HG03159 (cell line): ENCODE data around the gene DHRS1.

ENCODE experiments used
- ATAC-seq: cut with Tn5 transposase; IDR thresholded peaks from one replicate; pipeline ENCODE4 v1.9.1; 2021; ENCODE audit warnings: mild to moderate bottlenecking, moderate library complexity; ENCODE audit not compliant: unreplicated experiment

DHRS1 gene

DNA sequence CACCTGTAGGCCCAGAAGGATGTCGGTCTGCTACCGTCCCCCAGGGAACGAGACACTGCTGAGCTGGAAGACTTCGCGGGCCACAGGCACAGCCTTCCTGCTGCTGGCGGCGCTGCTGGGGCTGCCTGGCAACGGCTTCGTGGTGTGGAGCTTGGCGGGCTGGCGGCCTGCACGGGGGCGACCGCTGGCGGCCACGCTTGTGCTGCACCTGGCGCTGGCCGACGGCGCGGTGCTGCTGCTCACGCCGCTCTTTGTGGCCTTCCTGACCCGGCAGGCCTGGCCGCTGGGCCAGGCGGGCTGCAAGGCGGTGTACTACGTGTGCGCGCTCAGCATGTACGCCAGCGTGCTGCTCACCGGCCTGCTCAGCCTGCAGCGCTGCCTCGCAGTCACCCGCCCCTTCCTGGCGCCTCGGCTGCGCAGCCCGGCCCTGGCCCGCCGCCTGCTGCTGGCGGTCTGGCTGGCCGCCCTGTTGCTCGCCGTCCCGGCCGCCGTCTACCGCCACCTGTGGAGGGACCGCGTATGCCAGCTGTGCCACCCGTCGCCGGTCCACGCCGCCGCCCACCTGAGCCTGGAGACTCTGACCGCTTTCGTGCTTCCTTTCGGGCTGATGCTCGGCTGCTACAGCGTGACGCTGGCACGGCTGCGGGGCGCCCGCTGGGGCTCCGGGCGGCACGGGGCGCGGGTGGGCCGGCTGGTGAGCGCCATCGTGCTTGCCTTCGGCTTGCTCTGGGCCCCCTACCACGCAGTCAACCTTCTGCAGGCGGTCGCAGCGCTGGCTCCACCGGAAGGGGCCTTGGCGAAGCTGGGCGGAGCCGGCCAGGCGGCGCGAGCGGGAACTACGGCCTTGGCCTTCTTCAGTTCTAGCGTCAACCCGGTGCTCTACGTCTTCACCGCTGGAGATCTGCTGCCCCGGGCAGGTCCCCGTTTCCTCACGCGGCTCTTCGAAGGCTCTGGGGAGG lies 11.3 kb upstream of the DHRS1 start, which contains the start of gene LTB4R:
Gene LTB4R, plus strand, starts transcription at position 857 of the 959 bp plus-strand sequence. CDS start 4,150 bp downstream, outside the sequence.
- ATAC-seq = peak; percentile 61

DNA sequence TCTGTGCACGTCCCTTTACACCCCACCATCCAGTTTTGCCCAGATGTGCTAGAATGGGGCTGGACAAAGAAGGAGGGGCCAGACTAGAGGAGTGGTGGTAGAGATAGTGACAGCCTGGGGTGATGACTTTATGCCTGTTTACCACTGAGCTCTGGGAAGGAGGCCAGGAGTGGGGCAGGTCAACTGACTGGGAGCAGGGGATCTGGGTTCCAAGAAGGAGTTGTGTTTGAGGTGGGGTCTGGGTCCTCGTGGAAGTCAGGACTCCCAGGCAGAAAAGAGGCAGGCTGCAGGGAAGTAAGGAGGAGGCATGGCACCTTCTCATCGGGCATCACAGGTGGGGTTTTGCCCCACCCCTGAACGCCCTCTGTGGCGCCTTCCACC lies 10.7 kb upstream of the DHRS1 start:
- ATAC-seq = no peak

DNA sequence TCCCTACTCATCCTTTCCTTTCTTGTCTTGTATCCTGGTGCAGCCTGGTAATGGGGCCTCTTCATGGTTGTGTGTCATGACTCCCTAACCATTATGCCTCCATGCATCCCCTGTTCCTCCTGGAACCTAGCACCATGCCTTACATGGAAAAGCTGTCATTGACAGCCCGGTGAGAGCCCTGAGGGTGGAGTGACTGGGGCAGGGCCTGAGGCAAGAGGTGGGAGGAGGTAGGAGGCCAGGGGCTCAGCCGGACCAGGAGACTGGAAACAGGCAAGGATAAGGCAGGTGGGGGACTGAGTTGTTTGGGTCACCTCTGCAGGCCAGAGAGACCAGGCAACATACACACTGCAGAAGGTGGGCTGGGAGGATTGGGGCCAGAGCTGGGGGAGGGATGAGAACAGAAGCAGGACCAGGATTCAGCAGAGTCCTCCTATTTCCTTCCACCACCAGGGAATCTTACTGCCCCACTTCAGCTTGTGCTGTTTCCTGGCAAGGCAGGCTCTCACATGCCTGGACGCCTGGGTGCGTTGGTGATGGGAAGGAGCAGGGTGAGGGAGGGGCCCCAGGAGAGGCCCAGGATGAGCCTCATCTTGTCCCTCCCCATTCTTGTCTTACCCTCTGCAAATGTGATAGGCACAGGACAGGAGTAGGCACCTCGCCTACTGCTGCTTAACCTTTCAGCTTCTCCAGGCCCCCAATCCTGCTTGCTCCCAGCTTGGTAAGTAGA lies 10.1 kb upstream of the DHRS1 start, which contains the start of gene LTB4R2:
Gene LTB4R2, plus strand, starts transcription at position 603 of the 727 bp plus-strand sequence. CDS start 525 bp downstream, outside the sequence.
- ATAC-seq = no peak

DNA sequence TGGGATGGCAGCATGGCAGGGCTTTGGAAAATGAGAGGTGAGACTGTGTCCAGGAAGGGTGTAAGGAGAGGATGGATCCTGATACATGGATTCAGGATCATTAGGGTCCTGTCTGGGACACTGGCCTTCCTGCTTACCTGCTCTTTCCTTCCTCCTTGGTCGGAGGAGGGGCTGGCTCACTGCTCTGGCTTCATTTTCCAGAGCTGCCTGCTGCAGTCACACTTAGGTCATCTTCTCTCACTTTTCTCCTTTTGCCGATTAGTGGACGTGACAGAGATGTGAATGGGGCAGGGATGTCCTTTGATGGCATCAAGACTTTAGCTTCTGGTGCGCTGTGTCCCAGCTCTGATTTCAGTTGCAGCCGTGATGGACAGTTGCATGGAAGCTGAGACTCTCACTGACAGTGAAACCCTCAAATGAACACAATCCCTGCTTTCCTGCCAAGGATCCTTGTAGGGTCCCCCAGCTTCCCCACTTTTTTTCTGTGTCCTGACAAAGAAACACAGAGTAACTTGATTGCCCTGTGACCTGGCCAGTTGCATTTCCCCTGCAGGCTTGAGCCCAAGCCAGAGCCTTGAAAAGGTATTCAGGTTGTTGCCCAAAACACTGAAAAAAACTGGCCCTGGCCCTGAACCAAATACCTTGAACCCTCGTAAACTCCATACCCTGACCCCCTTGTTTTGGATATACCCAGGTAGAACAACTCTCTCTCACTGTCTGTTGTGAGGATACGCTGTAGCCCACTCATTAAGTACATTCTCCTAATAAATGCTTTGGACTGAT lies 9.0 kb upstream of the DHRS1 start:
- ATAC-seq = no peak

DNA sequence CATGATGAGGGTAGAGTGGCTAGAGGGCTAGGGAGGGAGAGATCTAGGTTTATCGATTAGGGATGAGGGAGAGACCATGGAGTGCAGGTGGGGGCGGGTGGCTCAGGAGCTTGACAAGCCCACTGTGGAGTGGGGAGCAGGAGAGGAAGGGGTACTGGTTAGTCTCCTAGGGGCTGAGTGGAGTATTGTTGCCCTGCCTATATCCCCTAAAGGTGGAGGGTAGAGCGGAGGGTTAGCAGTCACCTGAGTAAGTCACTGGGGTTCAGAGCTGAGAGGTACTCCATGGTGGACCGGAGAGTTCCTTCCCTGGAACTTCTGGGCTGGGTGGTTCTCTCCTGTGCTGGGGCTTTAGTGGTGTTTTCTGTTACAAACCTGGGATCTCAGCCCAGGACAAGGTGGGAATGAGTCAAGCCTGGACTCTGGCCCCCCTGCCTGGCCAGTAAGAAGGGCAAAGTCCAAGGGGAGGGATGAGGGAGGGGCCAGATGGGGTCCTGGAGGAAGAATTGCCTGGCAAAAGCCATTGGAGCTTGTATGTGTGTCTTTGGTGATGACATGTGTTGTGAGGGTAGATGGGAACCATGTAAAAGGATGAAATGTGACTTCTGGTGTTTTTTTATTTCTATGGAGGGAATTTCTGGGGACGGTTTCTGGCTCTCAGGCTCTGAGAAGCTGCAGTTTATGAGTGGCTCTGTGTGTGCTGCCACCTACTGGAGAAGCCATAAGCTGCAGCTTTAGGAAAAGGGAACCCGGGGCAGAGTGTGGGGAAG lies 8.2 kb upstream of the DHRS1 start, which contains the start of gene CIDEB:
Gene CIDEB, minus strand, starts transcription at position 403 of the 767 bp plus-strand sequence. Its CDS starts 119 bp downstream, at position 284.
- no peak for ATAC-seq

DNA sequence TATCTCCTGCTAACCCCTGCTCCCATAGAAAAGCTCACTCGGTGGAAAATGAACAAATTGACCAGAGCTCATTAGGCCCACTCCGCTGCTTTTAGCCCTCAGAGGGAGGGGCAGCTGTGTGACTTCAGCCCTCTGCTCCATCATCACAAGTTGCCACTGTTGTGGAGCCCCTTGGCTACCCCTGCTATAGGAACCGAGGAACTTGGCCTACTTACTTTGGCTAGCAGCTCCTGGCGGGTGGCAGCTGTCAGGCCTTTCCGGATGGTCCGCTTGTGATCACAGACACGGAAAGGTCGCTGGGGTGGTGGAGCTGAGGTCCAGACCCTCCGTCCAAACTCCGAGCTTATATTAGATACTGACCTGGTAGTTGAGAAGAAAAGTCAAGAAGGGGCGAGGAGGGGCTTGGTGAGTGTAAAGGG lies 7.6 kb upstream of the DHRS1 start:
- no peak for ATAC-seq

DNA sequence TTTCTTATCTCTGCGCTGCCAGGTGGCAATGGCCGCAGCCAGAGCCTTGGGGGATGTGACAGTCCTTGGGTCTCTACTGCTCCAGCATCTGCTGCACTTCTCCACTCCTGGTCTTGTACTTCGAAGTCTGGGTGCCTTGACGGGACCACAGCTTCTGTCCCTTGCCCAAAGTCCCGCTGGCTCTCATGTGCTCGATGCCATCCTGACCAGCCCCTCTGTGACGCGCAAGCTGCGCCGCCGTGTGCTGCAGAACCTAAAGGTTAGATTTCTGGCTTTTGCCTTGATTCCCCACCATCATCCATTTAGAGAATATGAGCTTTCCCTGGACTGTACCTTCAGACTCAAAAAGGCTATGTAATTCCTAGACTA lies 4.4 kb upstream of the DHRS1 start:
- ATAC-seq = no peak

DNA sequence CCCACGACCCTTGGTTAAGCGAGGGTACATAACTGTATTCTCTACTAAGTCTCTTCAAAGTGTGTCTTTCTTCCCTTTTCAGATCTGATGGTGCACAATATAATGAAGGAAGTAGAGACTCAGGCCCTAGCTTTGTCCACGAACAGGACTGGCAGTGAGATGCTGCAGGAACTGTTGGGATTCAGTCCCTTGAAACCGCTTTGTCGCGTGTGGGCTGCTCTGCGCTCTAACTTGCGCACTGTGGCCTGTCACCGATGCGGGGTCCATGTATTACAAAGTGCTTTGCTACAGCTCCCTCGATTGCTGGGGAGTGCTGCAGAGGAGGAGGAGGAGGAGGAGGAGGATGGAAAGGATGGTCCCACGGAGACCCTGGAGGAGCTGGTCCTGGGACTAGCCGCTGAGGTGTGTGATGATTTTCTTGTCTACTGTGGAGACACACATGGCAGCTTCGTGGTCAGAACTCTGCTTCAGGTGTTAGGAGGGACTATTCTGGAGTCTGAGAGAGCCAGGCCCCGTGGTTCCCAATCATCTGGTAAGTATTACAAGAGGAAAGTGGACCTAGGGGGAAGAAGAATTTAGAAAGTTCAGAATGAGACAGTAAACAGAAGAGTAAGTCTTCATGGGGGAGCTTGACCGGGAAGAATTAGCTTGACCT lies 873 bp upstream of the DHRS1 start:
- no peak for ATAC-seq

DNA sequence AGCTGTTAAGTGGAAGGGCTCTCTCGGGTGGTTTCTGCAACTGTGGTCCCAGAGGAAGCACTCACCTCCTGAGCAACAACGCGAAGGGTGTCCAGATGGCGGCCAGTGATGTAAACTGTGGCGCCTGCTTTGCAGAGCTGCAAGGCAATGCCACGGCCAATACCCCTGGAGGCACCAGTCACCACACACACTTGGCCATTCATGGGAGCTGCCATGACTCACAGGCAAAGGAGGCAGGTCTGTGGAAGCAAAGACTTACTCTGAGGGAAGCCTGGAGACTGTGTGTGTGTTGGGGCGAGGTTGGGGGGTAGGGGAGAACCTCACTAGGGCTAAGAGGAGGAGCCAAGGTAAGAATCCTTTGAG lies 707 bp downstream of the DHRS1 start:
- ATAC-seq = no peak

DNA sequence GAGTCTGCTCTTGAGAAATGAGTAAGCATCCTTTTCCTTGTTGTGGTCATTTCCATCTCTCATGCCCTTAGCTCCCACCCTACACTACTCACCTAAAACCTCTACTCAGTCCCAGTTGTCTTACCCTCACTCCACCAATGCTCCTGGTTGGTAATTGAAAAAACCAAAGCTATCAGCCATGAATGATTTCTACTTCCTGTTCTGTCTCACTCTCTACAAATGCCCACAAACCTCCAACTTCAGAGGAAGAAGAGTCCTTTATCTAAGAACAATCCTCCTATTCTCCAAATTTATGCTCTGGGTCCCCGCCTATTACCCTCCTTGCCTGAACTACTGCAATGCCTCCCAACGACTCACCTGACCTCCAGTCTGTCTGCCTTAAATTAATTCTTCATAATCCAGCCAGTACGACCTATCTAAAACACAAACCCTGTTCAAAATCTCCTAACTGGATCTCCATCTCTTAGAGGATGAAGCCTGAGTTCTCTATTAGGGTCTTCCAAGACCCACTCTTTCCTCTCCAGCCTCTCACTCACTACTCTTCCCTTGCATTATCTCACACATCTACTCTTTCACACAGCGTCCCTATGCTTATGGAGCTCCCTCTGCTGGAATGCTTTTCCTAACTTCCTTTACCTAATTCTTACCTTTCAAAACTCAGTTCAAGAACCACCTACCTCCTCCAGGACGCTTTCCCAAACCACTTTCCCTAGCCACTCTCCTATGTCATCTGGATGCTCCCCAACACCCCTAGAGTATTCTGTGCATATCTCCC lies 2.2 kb downstream of the DHRS1 start:
- ATAC-seq = peak; percentile 5

DNA sequence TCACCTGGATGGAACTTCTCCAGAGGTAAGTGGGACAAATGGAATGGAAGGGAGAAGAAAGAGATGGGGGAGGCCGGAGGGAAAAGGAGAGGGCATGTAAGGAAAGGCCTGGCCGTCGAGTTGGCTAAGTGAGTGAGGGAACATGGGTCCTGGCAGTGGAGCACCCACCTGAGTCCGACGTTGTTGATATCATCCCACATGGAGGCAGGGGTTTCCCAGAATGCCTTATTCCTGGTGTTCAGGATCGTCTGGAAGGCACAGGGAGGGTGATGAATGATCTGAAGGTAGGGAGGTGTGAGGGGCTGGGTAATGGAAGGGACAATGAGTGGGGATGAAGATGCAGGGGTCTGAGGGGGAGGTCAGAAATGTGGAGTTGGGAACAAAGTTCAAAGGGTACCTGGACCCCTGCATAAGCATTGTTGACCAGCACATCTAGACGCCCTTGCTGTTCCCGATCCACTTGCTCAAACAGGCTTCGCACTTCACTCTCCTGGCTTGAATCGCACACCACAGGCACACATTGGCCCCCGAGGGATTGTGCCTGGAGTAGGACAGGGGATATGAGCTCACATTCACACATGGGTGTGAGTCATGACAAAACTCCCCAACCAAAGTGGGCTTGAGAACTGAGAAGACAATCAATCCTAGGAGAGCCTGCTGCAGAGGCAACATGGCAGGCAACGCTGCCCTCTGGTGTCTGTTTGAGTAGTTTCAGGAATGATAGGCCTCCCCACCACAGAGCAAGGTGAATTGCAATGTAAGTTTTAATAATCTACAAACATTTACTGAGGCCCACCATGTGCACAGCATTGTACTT lies 3.0 kb downstream of the DHRS1 start:
- peak; percentile 47 for ATAC-seq

DNA sequence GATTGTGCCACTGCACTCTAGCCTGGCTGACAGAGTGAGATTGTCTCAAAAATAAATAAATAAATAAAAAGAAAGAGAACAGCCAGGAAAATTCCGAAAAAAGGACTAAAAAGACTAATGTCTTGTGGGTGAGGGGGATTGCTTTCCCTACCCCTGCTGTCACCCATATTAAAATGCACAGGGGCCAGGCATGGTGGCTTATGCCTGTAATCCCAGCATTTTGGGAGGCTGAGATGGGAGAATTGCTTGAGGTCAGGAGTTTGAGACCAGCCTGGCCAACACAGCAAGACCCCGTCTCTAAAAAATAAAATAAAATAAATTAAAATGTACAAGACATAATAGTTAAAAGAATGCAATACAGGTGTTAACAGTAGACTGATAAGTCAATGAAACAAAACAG lies 6.1 kb downstream of the DHRS1 start:
- ATAC-seq = no peak

DNA sequence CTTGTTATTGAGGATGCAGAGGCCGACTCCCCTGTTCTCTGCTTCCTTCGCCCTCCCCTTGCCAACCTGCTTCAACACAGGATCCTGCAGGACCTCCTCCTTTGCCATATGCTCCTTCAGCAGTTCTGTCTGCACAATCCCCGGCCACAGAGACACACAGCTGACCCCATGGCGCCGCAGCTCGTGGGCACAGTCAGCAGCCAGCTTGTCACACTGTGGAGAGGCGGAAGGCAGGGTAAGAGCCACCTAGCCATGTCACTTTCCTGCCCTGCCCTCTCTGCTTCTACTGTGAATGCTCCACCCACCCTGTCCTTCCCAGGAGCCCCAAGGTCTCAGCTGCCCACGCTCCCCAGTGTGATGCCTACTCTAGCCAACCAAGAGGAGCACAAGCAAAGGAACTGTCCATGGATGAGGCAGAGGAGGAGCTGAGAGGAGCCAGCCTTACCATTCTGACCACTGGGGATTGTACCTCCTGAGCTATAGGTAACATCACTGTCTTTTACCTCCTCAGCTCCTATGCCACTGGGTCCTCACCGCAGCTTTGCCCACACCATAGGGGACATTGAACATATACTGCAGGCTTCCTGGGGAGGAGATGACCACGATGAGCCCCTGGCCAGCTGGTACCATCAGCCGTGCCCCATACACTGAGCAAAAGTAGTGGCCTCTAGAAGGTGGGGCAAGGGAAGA lies 7.3 kb downstream of the DHRS1 start:
- no peak for ATAC-seq

DNA sequence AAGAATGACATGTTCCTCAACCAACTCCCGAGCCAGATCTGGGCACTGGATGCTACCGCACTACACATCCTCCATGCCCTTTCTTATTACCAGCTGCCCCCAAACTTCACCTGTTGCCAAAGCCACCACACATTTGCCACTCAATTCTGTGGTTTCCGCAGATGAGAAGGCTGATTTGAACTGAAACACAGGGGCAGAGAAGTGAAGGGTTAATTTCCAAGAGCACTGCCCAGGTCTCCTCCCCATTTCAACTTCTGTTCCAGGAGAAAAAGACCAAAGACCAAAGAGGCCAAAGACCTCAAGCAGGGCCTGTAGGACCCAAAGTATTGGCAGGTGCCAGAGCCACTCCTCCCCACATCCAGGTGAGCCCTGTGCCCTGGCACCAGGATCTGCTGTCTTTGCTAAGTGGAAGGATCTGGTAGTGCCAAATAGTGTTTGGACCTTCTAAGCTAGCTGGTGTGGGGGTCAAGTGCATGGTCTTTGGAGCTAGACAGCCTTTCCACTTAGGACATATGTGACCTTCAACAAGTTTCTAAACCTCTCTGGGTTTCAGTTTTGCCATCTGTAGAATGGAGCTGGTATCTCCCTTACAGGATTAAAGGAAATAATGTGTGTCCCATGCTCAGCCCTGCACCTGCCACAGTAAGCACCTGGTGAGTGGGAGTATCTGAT lies 8.0 kb downstream of the DHRS1 start:
- no peak for ATAC-seq

DNA sequence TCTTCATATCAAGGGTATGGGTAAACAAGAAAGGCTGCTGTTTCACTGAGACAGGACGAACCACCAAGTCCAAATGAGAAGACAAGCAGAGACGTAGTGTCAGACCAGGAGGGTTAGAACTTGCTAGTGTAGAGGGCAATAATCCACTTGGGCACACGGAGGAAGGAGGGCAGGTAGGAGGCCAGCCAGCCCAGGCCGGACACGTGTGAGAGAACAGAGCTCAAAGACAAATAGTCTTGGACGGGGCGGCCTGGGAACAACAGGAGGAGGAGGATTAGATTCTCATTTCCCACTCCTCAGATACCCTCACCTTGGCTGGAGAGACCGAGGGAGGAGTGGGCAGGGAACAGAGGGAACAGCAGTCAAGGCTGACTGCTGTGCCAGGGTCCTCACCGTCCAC lies 8.8 kb downstream of the DHRS1 start:
- no peak for ATAC-seq

DNA sequence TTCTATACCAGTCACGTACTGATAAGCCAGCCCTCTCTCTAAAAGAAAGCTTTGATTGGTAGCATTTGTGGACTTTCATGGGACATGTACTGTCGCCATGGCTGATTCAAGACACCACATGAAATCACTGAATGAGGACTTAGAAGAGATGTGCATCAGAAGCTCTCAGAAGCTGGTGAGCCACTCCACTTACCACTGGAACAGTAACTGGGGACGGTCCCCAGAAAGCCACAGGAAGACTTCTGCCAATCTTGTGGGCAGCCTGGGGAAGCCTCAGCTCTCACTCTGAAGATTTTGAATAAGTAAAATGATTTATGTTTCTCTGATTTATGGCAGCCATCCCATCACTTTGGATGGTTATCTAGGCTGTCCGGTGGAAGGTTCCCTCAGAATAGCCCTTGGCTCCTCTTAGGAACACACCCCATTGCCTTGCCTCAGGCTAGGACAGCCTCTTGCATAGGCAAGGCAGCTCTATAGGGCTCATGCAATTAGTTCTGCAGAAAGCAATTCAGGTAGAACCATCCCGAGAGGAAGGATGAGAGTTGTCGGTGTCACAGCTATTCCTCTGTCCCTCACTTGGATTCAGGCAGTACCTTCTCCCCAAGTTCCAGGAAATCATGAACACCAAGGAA lies 9.8 kb downstream of the DHRS1 start:
- no peak for ATAC-seq

DNA sequence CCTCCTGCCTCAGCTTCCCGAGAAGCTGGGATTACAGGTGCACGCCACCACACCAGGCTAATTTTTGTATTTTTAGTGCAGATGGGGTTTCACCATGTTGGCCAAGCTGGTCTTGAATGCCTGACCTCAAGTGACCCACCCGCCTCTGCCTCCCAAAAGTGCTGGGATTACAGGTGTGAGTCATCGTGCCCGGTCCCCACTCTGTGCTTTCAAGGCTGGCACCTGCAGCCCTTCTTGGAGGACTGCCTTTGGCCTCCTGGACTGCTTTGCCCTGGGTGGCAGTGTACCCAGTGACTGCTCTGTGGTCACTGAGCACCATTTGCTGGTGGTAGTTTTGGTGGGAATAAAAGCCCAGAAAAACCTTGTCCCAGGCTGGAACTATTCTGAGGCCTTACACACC lies 12.6 kb downstream of the DHRS1 start:
- ATAC-seq = no peak
